HEK293 (cell line): ENCODE measurements around the gene CADM4.
A peak's percentile ranks its signal among the peaks of the same experiment; 100 is the strongest.

ENCODE experiments used
- CTCF ChIA-PET: fragments of 350-600 bp; formaldehyde crosslinking; extraction: SDS; loops from one replicate; lab custom pipeline; 2021; ENCODE audit warnings: antibody characterized with exemption; lab: Yijun Ruan, JAX
- POLR2A ChIA-PET: fragments of 300-600 bp; formaldehyde crosslinking; extraction: SDS; loops from one replicate; lab custom pipeline; 2020; ENCODE audit warnings: antibody characterized with exemption, inconsistent platforms; lab: Yijun Ruan, JAX
- H3K27ac ChIP-seq: fragments of 200-500 bp; sonication (Bioruptor generic); 2 replicates; pipeline ENCODE4 v1.5.1; 2014; ENCODE audit warnings: low read depth, low read length, control low read depth, inconsistent platforms; ENCODE audit errors: extremely low read depth
- H3K36me3 ChIP-seq, 2 experiments: fragments of 200-500 bp in 1 of 2; sonication (Bioruptor generic) in 1 of 2; 1 replicate in 1 of 2; 2 replicates in 1 of 2; pipeline ENCODE4 v1.5.1; 2014 to 2017; ENCODE audit warnings: inconsistent platforms in 2 of 2, low read length in 2 of 2; ENCODE audit not compliant: control insufficient read depth in 2 of 2, insufficient read depth in 1 of 2
- H3K4me1 ChIP-seq: fragments of 200-500 bp; sonication (Bioruptor generic); 2 replicates; pipeline ENCODE4 v1.5.1; 2014; ENCODE audit warnings: mild to moderate bottlenecking, low read length, inconsistent platforms; ENCODE audit not compliant: control insufficient read depth, insufficient read depth
- H3K4me3 ChIP-seq: 2 replicates; pipeline ENCODE4 v1.5.1; 2011; ENCODE audit warnings: low read depth, mild to moderate bottlenecking, control low read depth, low read length, moderate library complexity
- H3K9me3 ChIP-seq: fragments of 200-500 bp; sonication (Bioruptor generic); 2 replicates; pipeline ENCODE4 v1.5.1; 2014; ENCODE audit warnings: low read depth, low read length, inconsistent platforms; ENCODE audit not compliant: control insufficient read depth, insufficient read depth
- BCL11A ChIP-seq: fragments of 450-650 bp; formaldehyde crosslinking; IDR thresholded peaks from 2 replicates; pipeline ENCODE4 v1.5.1; 2016; ENCODE audit warnings: low read depth, missing biosample characterization, missing genetic modification characterization
- CTCF ChIP-seq: fragments of 450-650 bp; formaldehyde crosslinking; IDR thresholded peaks from 2 replicates; pipeline ENCODE4 v1.5.1; 2016; ENCODE audit warnings: missing biosample characterization, missing genetic modification characterization
- HIC1 ChIP-seq: fragments of 450-650 bp; formaldehyde crosslinking; IDR thresholded peaks from 2 replicates; pipeline ENCODE4 v1.5.1; 2016; ENCODE audit warnings: missing biosample characterization, missing genetic modification characterization
- OSR2 ChIP-seq: fragments of 450-650 bp; formaldehyde crosslinking; IDR thresholded peaks from 2 replicates; pipeline ENCODE4 v1.5.1; 2016; ENCODE audit warnings: missing biosample characterization, missing genetic modification characterization
- PBX3 ChIP-seq: sonication (generic); formaldehyde crosslinking; IDR thresholded peaks from 2 replicates; pipeline ENCODE4 v1.8.1; 2022; ENCODE audit warnings: mild to moderate bottlenecking, moderate library complexity, missing genetic modification reagents
- REST ChIP-seq: fragments of 450-650 bp; formaldehyde crosslinking; IDR thresholded peaks from 2 replicates; pipeline ENCODE4 v1.5.1; 2016; ENCODE audit warnings: missing biosample characterization, missing genetic modification characterization
- WT1 ChIP-seq: fragments of 450-650 bp; formaldehyde crosslinking; IDR thresholded peaks from 2 replicates; pipeline ENCODE4 v1.5.1; 2016; ENCODE audit warnings: missing biosample characterization, missing genetic modification characterization
- ZBTB11 ChIP-seq: fragments of 450-650 bp; formaldehyde crosslinking; conservative IDR thresholded peaks from 2 replicates; pipeline ENCODE4 v1.5.1; 2016; ENCODE audit warnings: low read depth, missing biosample characterization, missing genetic modification characterization
- ZBTB6 ChIP-seq: fragments of 450-650 bp; formaldehyde crosslinking; IDR thresholded peaks from 2 replicates; pipeline ENCODE4 v1.5.1; 2017; ENCODE audit warnings: missing biosample characterization, missing genetic modification characterization
- ZNF2 ChIP-seq: fragments of 450-650 bp; formaldehyde crosslinking; IDR thresholded peaks from 2 replicates; pipeline ENCODE4 v1.5.1; 2016; ENCODE audit warnings: missing biosample characterization, missing genetic modification characterization
- ZNF214 ChIP-seq: fragments of 450-650 bp; formaldehyde crosslinking; IDR thresholded peaks from 2 replicates; pipeline ENCODE4 v1.5.1; 2017; ENCODE audit warnings: missing biosample characterization, mild to moderate bottlenecking, missing genetic modification characterization, borderline replicate concordance
- ZNF280D ChIP-seq: fragments of 450-650 bp; formaldehyde crosslinking; IDR thresholded peaks from 2 replicates; pipeline ENCODE4 v1.5.1; 2016; ENCODE audit warnings: missing biosample characterization, missing genetic modification characterization
- ZNF514 ChIP-seq: fragments of 450-650 bp; formaldehyde crosslinking; IDR thresholded peaks from 2 replicates; pipeline ENCODE4 v1.5.1; 2016; ENCODE audit warnings: missing biosample characterization, missing genetic modification characterization
- ZNF768 ChIP-seq: fragments of 450-650 bp; formaldehyde crosslinking; IDR thresholded peaks from 2 replicates; pipeline ENCODE4 v1.5.1; 2018; ENCODE audit warnings: missing biosample characterization, mild to moderate bottlenecking, missing genetic modification characterization
- ZNF791 ChIP-seq: fragments of 450-650 bp; formaldehyde crosslinking; IDR thresholded peaks from 2 replicates; pipeline ENCODE4 v1.5.1; 2016; ENCODE audit warnings: missing biosample characterization, missing genetic modification characterization

Gene CADM4

GRCh38 chr19:43595605-43595998 is 44.0 kb downstream of the CADM4 start (continued):
- TF ChIP-seq ZNF514 (tag by site-specific recombination) = no peak
- no peak; the same call in 1 of the 2 replicates for TF ChIP-seq ZNF768 (tag by site-specific recombination)

GRCh38 chr19:43594710-43595604 is 44.7 kb downstream of the CADM4 start:
- ChIA-PET POLR2A (interaction anchor here (0.6 to 4.1 kb wide), 21 partner anchors 8 to 160 kb away, joined by 3 to 49 read pairs (median 4); partner anchors contain the start of genes PINLYP, SMG9, XRCC1 and ZNF575), CTCF (interaction anchor here (0.6 to 6.1 kb wide), 67 partner anchors 8 to 499 kb away, joined by 3 to 91 read pairs (median 5); partner anchors contain the start of genes ETHE1, PLAUR, XRCC1 and ZNF224)
- Histone ChIP-seq H3K4me3 (peak overlapping the region; percentile 45), H3K9me3 (no peaks in the 10 kb centered on the region), H3K27ac (peak overlapping the region; percentile 95), H3K36me3 (peaks cover 52 to 70% of the 10 kb centered on the region in 2 experiments), H3K4me1 (peaks cover 24% of the 10 kb centered on the region)
- TF ChIP-seq HIC1 (no peak), OSR2 (tag by site-specific recombination) (peak; percentile 76), BCL11A (tag by site-specific recombination) (no peak), WT1 (tag by site-specific recombination) (0 out of 2 replicates have a peak, but pooled peaks have one; percentile 15), PBX3 (peak; percentile 65; the same call in 1 of the 2 replicates), ZBTB11 (tag by site-specific recombination) (peak; percentile 6; the same call in 1 of the 2 replicates), REST (no peak), ZNF2 (tag by site-specific recombination) (peak; percentile 67; the same call in 1 of the 2 replicates), ZBTB6 (tag by site-specific recombination) (peak; percentile 6; the same call in 1 of the 2 replicates), ZNF214 (tag by site-specific recombination) (no peak), ZNF791 (tag by site-specific recombination) (no peak), CTCF (tag by site-specific recombination) (peak; percentile 94), ZNF280D (tag by site-specific recombination) (no peak)
